Measurements from ENCODE around the gene MARS1.
"Not testable (repeated sequence)": the region's sequence is repeated elsewhere in the genome, so short reads cannot be mapped to it uniquely, and the experiment has no call there.

GRCh38 chr12:57502311-57502969, 14.6 kb downstream of the MARS1 start:
- not testable (repeated sequence) for TF ChIP-seq POLR2AphosphoS5 (IDR thresholded peaks at IDR 0.05; ENCODE audit: borderline replicate concordance, low read depth, low read length); EZH2 (IDR thresholded peaks at IDR 0.05)

Measured in SK-N-MC (cell line).